ENCODE measurements around the gene MAPK10.

DNA sequence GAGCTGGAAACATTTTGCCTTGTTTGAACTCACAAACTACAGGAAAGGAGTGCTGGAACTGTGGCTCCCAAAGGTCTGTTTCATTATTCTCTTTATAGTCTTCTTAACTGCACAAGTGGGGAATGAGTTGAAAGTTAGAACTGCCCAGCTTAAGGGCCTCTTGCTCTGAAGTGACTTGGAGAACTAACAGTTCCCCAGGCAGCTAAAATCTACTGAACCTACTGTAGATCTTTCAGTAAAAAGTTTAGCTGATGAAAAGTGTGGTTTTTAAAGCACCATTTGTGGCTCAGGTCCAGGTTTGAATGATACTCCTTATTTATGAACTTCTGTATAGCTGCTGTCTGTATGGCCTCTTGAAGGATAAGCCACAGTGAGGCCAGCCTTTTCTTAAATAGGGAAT is 353.8 kb downstream of the MAPK10 start:
- no peak for TF ChIP-seq TARDBP (IDR thresholded peaks at IDR 0.05)
- no peak for TF ChIP-seq SP1 (IDR thresholded peaks at IDR 0.05)
- TF ChIP-seq NFRKB (IDR thresholded peaks at IDR 0.05) = no peak
- no peak for TF ChIP-seq FOXM1 (IDR thresholded peaks at IDR 0.05; ENCODE audit: borderline replicate concordance)
- TF ChIP-seq HDGF (IDR thresholded peaks at IDR 0.05; ENCODE audit: borderline replicate concordance) = no peak
- no peak for TF ChIP-seq LEF1 (IDR thresholded peaks at IDR 0.05; ENCODE audit: borderline replicate concordance)
